Gastrocnemius medialis (tissue), 4 donors: ENCODE results near the gene NLRP4.

Experiments
- CTCF ChIP-seq, 5 experiments: fragments of 450-650 bp in 3 of 5; fragments of 200-600 bp in 2 of 5; sonication (generic) in 2 of 5; IDR thresholded peaks in 4 of 5; conservative IDR thresholded peaks in 1 of 5; 1 replicate in 4 of 5; 2 replicates in 1 of 5; pipeline ENCODE4 v1.5.1; 2016 to 2019; ENCODE audit warnings: antibody characterized with exemption in 5 of 5, mild to moderate bottlenecking in 3 of 5, moderate library complexity in 3 of 5
- POLR2A ChIP-seq, 2 donors: fragments of 450-650 bp; IDR thresholded peaks; one replicate each; pipeline ENCODE4 v1.6.1; 2017; ENCODE audit warnings: antibody characterized with exemption in 2 of 2, mild to moderate bottlenecking in 2 of 2, moderate library complexity in 2 of 2

DNA sequence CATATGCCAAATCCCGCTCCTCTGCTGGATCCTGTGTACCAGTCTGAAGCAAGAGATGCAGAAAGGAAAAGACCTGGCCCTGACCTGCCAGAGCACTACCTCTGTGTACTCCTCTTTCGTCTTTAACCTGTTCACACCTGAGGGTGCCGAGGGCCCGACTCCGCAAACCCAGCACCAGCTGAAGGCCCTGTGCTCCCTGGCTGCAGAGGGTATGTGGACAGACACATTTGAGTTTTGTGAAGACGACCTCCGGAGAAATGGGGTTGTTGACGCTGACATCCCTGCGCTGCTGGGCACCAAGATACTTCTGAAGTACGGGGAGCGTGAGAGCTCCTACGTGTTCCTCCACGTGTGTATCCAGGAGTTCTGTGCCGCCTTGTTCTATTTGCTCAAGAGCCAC is 22.1 kb downstream of the NLRP4 start:
- no peak for TF ChIP-seq CTCF (IDR thresholded peaks at IDR 0.05 in 4 of 5, conservative IDR thresholded peaks at IDR 0.05 in 1 of 5)
- TF ChIP-seq POLR2A (IDR thresholded peaks at IDR 0.05): no peak
